NCI-H2171 (cell line): ENCODE data around the gene SETD9.
A peak's percentile ranks its signal among the peaks of the same experiment; 100 is the strongest.

Experiments
- DNase-seq: peaks from one replicate; lab custom pipeline; 2025; lab: John Stamatoyannopoulos, UW

Gene SETD9

DNA sequence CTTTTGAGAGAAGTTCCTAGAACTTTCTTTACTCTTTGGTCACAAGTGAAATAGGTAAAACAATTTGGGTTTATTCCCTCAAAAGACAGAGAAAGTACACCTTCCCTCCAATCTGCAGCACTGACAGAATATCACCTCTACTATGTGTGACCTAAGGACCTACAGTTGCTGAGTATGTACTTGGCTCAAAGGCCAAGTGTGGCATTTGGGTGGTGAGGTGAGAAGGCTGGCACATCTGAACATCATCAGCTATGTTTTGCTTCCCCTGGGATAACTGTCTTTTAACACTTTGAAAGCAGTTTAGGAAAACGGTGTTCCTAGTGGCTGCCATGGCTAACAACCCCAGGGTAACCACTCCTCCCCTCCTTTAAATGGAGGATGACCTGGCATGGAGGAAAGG is 24.9 kb downstream of the SETD9 start:
- DNase-seq, result no peak

DNA sequence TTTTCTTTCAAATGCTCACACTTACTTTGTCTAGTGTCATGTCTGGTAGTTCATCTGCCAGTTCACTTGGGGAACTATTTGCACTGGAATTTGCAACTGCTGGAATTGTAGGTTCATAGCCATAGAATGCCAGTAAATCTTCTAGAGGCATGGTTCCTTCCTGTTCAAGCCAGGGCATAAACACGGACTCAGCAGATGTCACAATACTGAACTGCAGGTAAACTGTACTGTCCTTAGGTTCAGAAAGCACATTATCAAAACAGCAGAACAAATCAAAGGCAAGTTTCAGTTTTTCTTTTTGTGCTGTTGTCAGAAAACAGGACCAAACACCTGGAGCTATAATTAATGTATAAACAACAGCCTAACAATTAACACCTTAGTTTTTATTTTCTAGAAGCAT is 29.5 kb downstream of the SETD9 start:
- no peak for DNase-seq

DNA sequence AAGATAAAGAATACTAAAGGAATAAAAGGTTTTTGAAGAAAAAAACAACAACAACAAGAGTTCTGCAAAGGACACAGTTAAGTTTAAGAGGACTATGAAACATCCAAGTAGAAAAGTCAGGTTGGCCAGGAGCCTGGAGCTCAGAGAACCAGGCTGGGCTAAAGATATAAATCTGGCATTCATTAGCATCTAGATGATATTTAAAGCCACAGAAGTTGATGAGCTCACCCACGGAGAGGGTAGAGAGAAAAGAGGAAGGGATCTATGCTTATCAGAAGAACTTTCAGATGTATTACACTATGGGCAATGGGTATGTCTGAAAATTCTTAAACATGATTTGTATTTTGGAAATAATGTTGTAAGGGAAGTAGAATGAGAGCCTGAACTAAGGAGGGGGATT is 32.6 kb downstream of the SETD9 start:
- no peak for DNase-seq

DNA sequence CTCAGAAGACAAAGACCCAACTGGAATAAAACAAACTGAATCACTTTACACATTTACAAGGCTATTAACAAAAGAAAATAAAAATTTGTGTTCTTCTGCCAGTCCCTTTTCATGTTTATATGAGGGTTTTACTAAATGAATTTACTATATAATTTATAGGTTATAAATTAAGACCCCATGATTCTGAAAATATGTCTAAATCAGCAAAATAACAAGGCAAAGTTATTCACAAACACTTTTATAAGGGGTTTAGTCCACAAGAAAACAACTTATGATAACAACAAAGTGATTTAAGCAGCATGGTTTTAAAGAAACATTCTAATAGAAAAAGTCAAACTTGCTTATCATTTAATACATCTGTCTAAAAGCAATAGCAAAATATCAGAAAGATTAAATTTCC is 37.7 kb downstream of the SETD9 start:
- DNase-seq, result no peak

DNA sequence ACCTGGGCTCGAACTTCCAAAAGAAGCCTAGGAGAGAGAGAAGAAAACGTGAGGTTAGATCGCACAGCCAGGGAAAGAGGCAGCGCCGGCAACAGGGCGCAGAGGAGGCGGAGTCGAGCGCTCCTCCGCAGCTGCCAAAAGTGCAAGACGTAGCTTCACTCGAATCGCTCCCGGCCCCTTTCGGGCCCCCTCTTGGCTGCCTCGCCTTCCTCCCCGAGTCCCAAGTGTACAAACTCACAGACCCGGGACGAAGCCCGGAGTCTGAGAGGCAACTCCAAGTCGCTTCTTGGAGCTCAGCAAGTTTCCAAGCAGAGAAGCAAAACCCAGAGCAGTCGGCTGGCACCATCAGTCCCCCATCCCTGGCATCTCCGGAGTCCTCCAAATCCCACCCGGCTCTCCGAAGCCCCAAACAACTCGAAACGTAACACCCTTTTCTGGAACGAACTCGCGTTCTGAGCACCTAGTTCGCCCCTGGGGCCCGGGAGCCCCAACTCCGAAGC is 41.3 kb downstream of the SETD9 start:
- DNase-seq, result no peak

DNA sequence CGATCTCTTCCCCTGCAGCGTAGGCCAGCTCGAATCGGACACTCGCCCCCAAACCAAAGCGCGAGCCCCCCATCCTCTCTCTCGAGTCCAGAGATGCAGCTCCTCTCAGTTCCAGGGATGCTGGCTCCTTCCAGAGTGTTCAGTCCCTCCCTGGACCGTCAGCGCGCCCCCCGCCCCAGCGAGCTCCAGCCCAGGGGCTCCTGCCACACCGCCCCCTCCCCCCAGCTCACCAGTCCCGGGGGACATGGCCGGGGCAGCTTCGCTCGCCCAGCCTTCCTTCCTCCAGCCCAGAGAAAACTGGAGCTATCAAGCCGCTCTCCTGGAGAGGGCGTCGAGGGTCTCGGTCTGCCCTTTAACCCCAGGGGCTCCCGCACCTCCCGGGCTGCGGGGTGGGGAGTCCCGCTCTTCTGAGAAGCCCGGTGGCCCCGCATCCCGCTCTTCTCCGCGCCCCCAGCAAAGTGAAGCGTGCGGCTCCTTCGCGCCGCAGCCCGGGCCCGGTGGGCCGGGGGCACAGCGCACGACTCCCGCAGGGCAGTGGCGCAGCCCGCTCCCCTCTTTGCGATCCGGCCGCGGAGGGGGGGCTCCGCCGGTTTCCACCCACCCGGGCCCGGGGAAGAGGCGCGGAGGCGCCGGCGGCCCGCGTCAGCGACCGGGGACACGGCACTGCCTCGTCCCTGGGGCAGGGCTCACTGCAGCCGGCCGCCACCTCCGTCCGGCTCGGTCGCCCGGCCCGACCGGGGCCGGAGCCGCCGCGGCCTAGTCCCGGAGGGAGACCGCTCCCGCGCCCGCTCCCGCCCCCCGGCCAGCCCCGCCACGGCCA is 41.9 kb downstream of the SETD9 start:
- DNase-seq, result no peak

DNA sequence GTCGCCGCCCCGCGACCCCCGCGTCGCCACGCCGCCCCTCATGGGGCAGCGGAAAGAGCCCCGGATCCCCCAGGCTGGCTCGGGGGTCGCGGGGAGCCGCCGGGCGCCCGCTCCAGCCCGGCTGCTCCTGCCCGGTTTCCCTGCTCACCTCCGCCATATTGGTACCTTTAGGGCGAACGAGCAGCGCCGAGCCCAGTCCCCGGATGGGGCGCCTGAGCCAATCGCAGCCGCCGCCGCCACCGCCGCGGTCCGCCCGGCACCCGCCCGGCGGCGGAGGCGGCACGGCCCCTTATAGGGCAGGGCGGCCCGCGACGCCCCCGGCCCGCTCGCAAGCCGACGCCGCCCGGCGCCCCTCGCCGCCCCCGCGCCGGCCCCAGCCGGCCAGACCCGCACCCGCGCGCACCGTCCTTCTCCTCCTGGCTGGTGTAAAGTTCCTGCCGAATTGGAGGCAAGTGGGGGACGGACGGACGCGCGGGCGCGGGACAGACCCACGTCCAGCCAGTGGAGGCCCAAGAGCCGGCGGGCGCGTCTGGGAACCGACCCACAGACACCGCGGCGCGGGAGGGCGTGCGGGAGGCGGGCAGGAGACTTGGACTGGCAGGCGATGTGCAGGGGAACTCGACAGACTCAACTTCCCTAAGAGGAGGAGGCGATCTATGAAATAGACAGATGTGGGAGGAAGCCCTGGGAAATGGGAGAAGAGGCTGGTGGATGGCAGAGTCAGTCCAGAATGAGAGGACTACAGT is 42.7 kb downstream of the SETD9 start, which contains the start of gene MIER3:
MIER3 (minus strand) TSS at position 178 of the 746 bp plus-strand sequence; CDS start at position 157, 21 bp downstream.
- peak; percentile 41 for DNase-seq

DNA sequence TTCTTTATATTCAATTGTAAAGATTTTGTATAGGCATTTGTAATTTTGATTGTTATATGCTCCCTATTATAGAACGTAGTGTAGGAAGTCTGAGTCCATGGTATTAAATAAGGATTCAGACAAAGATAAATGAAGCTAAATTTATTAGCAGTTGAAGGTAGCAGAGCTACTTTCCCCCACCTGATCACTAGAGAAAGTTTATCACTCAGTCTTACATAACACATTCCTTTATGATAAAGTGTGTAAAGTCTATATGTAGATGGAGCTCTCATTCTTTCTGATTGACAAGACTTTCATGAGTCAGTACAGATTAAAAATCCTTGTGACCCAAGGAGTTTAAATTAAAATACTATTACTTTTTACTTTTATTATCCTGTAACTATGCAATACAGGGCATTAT is 44.9 kb downstream of the SETD9 start:
- DNase-seq, result no peak

DNA sequence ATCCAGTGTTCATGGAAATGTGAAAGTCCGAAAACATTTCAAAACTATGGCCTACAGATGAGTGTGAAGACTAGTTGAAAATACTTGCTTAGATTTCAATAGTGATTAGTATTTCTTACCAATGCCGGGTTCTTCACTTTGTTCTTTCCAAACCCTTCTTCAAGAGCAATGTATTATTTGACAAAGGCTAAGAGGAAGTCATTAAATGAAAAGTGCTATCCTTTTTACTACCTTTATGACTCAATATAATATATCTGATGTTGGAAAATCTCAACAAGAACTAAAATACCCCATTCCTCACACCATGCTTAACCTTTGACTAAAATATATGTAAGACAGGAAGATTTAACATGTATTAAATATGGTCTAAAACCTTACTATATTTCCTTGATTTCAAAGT is 49.2 kb downstream of the SETD9 start:
- DNase-seq, result no peak

DNA sequence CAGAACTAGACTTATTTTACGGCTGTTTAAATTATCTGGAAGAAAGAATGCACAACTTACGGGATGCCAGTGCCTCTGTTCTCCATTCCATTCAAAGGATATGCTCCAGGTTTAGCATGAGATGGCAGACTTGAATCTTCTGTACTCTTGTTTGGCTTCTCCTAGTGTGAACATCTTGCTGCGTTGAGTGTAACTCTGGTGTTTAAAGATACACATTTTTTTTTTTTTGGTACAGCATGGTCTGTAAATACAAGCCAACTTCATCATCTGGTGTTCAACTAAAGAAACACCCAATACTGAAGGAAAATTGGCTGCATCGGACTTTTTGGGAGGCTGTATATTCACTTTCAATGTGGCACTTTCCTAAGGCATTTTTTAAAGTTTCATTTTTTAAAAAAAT is 49.9 kb downstream of the SETD9 start:
- no peak for DNase-seq

DNA sequence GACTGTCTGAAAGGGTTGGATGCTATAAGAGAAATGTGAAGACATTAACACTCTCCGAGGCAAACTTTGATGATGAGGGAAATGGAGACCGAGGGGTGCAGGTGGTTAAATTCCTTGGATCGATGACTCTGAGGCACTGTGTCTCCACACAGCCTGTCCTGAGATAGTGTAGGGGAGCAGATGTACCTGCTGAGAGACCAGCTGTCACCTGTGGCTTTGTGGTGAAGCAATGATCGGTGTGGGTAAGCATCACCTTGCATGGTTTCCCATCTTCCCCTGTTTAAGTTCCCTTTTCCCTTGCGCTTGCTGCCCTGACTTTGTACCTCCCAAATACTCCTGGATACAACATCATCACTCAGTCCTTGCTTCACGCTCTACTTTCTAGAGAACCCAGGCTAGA is 52.4 kb downstream of the SETD9 start:
- peak; percentile 42 for DNase-seq

DNA sequence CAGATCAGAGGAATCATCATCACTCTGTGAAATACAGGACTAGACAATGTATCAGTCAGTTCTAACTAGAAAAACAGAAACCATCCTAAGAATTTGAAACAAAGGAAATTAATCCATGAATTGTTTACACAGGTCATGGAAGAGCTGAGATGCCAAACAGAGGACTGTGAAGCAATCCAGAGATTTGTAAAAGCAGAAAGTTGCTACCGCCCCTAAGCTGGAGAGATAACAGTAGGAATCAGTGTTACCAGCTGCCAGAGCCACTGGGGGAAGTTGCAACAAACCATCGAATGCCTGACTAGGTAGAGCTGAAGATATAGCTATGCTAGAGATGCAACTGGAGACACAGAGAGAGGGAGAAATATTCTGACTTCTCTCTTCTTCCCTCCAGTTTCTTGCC is 52.9 kb downstream of the SETD9 start:
- no peak for DNase-seq

DNA sequence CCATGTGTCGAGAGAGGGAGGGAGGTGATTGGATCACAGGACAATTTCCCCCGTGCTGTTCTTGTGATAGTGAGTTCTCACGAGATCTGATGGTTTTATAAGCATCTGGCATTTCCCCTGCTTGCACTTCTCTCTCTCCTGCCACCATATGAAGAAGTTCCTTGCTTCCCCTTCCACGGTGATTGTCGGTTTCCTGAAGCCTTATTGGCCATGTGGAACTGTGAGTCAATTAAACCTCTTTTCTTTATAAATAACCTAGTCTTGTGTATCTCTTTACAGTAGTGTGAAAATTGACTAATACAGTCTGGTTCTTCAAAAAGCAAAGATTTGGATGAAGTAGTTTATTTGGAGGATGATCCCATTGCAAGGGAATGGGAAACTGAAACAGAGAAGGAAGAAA is 53.9 kb downstream of the SETD9 start:
- no peak for DNase-seq

DNA sequence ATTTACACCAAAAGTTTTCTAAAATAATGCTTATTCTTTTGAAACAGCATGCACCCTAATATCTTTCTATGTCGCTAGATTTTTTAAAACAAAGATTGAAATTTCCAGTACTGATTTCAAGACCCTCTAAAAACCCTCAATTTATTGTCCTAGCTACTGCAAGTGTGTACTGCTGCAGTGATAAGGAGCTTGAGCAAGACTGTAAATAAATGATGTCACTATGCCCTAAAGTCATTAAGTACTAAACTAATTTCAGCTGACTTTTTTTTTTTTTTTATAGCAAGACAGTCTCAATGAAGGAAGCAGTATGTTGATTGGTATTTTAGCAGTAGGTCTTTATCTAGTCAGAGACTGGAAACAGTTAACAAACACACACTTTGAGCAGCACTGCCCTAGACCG is 54.8 kb downstream of the SETD9 start:
- DNase-seq, result no peak
